ENCODE measurements around the gene SRPK2.

GRCh38 chr7:105336009-105336408 is 52.7 kb downstream of the SRPK2 start:
- peak; percentile 55 for TF ChIP-seq CTCF (IDR thresholded peaks at IDR 0.05; ENCODE audit: poor library complexity, severe bottlenecking)
- TF ChIP-seq EP300 (conservative IDR thresholded peaks at IDR 0.05; ENCODE audit: poor library complexity, severe bottlenecking) = no peak
- TF ChIP-seq EZH2 (IDR thresholded peaks at IDR 0.05; ENCODE audit: borderline replicate concordance, insufficient read depth, low read length, poor library complexity, severe bottlenecking) = no peak
- TF ChIP-seq REST (IDR thresholded peaks at IDR 0.05; ENCODE audit: borderline replicate concordance) = no peak

Measured in neural cell (in vitro differentiated cells).